ENCODE data around the gene FRMPD4.

The FRMPD4 gene

GRCh38 chrX:12367254-12367653 lies 229.0 kb downstream of the FRMPD4 start:
- DNase-seq (ENCODE audit: low read depth): no peak

- no peak for DNase-seq (ENCODE audit: low read depth)
These were observed 232.3 kb downstream of the FRMPD4 start for GRCh38 chrX:12370497-12370986.

DNA sequence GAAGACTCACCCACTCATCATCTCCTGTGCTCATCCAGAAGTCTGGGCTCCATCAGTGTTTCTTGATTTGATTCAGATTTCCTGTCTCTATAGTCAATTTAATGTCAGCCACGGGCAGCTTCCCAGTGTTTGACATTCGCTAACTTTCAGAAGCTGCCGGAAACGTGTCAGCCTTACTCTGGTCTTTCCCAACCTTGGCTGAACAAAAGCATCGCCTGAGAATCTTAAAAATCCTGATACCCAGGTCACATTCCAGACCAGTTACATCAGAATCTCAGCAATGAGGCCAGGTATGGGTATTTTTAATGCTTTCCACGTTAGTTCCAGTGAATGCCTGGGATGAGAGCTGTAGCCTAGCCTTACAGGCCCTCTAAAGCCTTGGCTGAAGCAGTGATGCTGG lies 233.8 kb downstream of the FRMPD4 start:
- no peak for DNase-seq (ENCODE audit: low read depth)

GRCh38 chrX:12374286-12374685 lies 236.0 kb downstream of the FRMPD4 start:
- DNase-seq (ENCODE audit: low read depth): no peak

GRCh38 chrX:12378253-12378652 lies 240.0 kb downstream of the FRMPD4 start:
- DNase-seq (ENCODE audit: low read depth): no peak

DNA sequence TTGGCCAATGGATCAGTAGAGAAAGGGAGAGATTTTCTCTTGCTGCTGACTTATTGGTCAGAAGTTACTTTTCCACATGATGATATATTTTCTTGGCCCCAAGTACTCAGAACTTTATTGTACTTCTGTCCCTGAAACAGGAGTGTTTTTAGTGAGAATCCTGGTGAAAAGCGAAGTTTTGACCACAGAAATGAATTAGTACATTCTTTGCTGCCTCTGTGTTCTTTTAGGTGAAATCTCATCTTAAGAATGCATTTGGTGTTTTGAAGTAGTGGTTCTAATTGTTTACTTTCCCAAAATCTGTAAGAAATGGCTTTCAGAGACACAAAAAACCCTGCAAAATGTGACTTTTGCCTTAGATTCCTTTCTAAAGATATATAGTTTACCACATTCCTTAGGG lies 240.4 kb downstream of the FRMPD4 start:
- DNase-seq (ENCODE audit: low read depth): no peak

DNA sequence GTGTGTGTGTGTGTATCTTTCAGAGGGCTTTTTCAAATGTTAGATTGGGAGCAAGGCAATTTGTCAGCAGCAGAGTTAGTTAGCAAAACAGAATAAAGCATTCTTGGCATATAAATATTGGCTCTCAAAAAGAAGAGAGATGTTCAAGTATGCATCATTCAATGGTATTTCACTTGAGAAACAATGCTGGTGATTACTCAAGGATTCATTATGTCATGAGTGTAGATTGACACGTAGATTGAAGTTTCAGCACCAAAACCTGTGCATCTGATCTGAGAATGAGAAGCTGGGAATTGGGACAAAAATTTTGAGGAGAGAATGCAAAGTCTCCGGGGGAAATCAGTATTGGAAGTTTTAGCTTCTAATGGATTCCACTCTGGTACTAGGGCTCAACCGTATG lies 241.4 kb downstream of the FRMPD4 start:
- no peak for DNase-seq (ENCODE audit: low read depth)

GRCh38 chrX:12383196-12383595 lies 244.9 kb downstream of the FRMPD4 start:
- DNase-seq (ENCODE audit: low read depth): no peak

GRCh38 chrX:12390301-12390700 lies 252.0 kb downstream of the FRMPD4 start:
- DNase-seq (ENCODE audit: low read depth): no peak

DNA sequence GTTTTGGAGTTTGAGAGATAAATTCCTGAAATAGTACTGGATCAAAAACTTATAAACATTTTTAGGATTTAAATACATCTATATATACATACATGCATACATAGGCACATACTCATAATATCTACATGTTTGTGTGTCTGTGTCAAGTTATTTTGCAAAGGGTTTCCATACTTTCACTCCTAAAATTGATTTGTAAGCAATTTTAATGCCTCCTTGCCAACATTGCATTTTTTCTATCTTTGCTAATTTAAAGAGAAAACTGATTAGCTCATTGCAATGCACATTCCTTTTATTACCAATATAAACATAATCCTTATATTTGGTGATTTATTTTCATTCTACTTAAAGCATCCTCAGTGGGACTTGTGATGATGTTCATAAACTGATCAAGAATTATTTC lies 258.3 kb downstream of the FRMPD4 start:
- no peak for DNase-seq (ENCODE audit: low read depth)

DNA sequence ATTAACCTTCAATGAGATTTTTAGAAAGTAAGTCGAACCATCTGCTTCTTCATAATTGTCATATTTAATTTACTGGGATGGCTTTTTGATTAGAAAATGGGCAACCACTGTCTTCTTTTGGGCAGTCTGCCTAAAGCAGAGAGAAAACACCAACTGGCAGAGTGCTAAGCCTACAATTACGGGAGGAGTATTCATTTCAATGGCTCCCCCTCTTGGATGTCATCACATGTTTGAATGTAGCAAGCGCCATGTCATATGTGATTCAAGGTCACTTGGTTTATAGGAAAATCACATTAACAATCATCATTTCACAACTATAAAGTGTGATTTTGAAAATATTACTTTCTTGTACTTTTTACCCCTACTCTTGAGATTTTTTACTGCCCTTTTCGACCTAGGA lies 261.9 kb downstream of the FRMPD4 start:
- DNase-seq (ENCODE audit: low read depth): no peak

DNA sequence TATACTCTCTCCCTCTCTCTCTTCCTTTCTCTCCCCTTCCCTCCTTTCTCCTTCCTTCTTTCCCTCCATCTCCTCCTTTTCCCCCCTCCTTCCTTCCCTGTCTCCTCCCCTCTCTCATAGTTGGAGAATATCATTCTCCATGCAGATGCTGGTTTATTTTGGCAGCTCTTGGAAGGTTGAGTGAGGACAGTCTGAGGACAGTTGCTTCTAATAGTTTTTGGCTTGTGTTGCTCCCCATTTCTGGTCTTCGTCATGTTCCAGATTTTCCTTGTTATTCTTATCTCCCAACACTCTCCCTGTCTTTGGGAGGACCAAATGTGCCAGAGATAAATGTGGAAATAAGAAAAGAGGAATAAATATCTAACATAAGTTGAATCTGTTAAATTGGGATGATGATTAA lies 263.0 kb downstream of the FRMPD4 start:
- DNase-seq (ENCODE audit: low read depth): no peak

DNA sequence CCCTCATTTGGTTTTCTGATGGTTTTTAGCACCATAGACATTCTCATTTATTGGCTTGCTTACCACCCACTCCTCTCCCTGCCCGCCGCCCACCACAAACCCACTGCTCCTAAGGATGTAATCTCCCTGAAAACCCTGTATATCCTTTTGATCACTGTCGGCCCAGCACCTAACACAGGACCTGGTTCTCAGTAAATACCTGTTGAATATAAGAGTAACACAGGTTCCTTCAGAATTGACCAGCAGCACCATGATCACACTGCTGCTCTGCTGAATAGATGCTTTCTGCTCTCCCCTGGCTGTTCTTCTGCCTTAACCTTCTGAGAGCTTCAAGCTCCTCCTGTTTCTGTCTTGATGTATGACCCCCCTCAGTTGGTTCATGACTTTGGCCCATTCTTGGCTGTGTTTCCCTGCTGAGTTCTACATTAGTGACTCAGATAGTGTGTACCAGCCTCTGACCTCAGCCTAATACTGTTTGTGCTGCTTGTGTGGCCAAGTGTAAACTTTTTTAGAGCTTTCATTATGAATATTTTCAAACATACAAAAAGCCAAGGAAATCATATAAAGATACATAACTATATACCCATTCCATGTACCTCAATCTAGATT lies 265.3 kb downstream of the FRMPD4 start:
- no peak for DNase-seq (ENCODE audit: low read depth)

- no peak for DNase-seq (ENCODE audit: low read depth)
These were observed 267.0 kb downstream of the FRMPD4 start for GRCh38 chrX:12405306-12405705.

- DNase-seq (ENCODE audit: low read depth): no peak
These were observed 272.2 kb downstream of the FRMPD4 start for GRCh38 chrX:12410523-12410922.

DNA sequence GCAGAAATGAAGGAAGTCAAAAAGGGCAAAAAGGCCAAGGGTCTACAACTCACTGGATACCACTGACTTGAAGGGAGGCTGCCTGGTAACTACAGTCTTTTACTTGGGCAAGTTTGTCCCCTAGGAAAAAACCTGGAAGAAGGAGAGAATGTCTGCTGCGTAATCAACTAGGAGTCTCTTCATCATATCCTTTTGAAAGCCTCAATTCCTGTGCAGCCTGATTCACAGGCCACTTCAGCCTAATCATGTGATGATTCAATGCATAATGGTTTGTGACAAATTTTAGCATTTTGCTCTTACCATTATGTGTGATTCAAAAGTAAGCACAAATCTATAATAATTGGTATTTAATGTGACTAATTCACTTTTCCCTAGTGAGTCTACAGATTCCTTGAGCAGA lies 273.6 kb downstream of the FRMPD4 start:
- no peak for DNase-seq (ENCODE audit: low read depth)

GRCh38 chrX:12412561-12412960 lies 274.3 kb downstream of the FRMPD4 start:
- no peak for DNase-seq (ENCODE audit: low read depth)

- no peak for DNase-seq (ENCODE audit: low read depth)
These were observed 281.3 kb downstream of the FRMPD4 start for GRCh38 chrX:12419591-12419990.

- DNase-seq (ENCODE audit: low read depth): no peak
These were observed 283.6 kb downstream of the FRMPD4 start for GRCh38 chrX:12421918-12422317.

DNA sequence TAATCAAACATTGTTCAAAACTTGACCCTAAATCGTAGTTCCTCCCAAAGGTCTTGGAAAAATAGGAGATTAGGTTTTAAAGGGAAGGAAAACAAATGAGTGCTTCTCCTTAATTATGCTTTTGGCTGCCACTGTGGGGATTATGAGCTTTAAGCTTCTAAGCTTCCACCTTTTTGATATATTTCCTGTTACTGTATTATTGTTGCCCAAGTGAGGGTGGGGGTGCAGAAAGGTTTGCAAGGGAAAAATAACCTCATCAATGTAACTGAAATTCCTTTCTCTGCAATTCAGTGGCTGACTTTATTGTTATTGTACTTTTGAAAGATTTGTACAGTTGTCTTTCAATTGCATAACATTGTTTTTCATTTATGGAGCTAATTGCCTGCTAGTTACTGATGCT lies 285.1 kb downstream of the FRMPD4 start:
- no peak for DNase-seq (ENCODE audit: low read depth)

DNA sequence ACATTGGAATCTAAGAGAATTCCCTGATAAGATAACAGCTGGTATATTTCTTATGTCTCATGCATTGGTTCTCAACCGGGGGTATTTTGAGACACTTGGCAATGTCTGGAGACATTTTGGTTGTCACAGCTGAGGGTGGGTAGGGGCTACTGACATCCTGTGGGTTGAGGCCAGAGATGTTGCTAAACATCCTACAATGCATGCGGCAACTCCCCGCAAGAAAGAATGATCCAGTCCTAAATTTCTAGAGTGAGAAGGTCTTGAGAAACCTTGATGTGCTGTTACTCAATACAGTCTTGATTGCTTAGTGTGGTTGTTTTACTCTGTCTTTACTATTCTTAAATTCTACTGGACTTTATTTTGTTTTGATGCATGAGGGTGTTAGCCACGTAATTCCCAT lies 287.2 kb downstream of the FRMPD4 start:
- DNase-seq (ENCODE audit: low read depth): no peak

DNA sequence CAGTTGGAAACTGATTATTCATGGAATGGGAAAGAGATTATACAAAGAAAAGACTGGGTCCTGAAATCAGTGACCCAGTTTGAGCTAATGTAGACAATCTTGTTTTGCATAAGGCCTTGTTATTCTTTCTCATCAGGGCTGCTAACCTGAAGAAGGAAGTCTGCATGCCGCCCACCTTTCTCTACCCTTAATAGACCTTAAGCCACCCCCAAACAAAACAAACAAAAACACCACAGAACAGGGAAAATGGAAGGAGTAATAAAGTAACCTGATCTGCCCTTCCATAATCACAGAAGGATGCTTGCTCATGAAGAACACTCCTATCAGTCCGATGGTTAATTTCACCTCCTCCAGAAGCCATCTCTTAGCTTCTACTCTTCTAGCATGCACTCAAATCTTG lies 288.1 kb downstream of the FRMPD4 start:
- DNase-seq (ENCODE audit: low read depth): no peak

DNA sequence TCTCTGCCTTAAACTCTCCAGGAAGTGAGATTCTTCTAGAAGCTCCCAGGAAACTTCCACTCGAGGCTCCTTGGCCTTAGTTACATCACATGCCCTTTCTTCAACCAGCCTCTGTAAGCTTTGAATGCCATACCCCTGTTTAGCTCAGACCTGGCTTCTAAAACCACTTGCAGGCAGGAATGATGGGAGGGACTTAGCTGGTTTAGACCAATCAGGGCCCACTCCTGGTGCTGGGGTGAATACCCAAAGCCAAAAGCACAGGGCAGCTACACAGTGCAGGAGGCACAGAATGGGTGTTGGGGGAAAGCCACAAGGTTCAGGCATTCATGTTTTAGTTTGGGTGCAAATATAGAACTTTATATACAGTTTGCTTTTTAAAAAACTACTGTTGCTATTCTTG lies 296.2 kb downstream of the FRMPD4 start:
- DNase-seq (ENCODE audit: low read depth): no peak

GRCh38 chrX:12439416-12439815 lies 301.1 kb downstream of the FRMPD4 start:
- DNase-seq (ENCODE audit: low read depth): no peak

DNA sequence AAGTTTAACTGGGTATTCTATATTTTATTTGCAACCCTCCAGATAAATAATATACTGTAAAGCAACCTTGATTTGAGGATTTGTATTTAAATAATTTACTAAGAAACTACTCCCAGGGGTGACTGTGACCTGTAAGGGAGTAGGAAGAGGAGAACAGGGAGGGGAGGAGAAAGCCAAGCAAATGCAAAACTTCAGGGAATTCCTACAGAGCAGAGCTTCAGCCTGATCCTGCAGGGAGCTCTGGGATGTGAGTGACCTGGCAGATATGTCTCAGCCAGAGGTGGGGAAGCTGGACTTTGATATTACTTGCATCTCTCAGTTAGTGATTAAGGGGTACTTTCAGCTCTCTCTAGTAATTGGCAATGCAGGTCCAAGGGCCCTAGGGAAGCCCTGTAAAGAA lies 302.0 kb downstream of the FRMPD4 start:
- DNase-seq (ENCODE audit: low read depth): no peak
